GM11168 (cell line): Measurements from ENCODE around the gene KDM4B.

Experiments
- in situ Hi-C: fragments of 300-500 bp; cut with MboI; formaldehyde crosslinking; loops from one replicate; pipeline ENCODE4 v1.12.0; 2022; ENCODE audit warnings: low sequenced_read_pairs; ENCODE audit not compliant: unreplicated experiment

KDM4B gene

DNA sequence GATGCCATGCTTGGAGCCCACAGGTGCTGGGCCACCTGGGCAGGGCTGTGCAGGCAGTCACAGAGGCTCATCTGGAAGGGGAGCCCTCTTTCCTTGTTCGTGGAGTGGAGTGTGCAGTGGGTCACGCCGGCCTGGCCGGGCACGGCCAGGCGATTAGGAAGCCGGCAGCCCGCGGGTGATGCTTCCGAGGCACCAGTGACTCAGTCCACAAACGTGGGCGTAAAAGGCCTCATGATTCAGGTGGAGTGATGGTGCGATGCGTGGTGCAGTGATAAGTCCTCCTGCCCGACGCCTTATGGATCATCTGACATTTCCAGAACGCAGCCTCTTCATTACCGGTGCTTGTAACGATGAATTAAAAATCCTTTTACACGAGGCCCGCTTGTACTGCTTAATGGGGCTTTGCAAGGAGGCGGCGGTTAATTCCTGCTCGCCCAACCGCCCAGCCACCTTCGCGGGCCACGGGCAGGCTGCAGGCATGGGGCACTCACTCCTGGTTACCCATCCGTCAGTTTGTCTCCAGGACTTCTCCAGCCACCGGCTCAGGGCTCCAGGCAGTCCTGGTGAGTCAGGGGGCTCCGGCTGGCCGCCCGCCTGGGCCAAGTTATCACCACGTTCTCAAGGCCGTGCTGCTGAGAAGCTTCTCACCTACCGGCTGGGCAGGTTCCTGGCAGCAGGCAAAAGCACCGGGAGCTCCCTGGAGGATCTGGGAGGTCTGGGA, 172.4 kb downstream of the KDM4B start:
- in situ Hi-C loops, result no loop called here

DNA sequence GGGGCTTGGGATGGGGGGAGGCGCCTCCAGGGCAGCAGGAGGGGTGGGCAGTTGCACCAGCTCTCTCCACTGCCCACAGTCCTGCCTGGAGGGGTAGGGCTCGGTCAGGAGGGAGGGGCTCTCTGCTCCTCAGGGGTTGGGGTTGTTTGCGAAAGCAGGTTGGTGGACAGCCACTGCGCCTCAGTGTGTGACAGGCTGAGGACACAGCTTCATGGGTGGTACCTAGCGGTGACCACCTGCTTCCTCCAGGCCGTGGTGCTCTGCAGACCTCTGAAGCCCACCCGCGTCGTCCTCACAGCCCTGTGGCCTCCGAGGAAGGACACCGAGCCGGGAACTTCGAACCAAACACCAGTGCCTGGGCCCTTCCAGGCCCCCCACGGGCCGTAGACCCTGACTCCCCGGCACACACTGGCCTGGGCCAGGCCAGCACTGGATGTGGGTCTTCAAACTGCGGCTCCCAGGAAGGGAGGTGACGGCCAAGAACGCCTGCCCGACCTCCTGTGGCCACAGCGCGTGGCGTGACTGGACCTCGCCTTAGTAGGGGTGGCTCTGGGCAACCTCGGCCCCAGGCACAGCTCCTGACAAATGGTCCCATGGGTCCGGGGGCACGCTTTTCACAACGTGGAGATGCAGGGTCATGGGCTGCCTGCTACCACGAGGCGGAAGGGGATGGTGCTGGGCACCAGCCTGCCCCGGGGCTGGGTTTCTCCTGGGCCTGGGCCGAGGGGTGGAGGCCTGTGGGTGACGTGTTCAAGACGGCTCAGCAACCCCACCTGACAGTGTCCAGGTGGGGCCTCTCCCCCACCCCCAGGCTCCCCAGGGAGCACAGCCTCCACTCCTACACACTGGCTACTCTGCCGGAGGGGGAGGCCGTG, 173.2 kb downstream of the KDM4B start:
- in situ Hi-C loops, result no loop called here

DNA sequence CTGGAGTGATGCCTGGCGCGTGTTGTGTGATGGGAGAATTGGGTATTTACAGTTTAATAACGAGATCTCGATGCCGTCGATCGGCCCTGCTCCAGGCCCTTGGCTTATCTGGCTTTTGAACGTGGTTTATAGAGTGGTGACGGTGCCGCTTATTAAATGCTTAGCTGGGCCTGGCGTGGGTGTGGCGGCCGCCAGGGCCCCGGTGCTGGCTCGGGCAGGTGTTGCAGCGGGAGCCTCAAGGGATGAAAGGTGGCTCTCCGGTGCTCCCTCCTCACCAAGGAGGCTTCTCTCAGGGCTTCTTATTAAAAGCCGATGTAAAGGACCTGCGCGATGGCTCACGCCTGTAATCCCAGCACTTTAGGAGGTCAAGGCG, 173.8 kb downstream of the KDM4B start:
- in situ Hi-C loops, result no loop called here

DNA sequence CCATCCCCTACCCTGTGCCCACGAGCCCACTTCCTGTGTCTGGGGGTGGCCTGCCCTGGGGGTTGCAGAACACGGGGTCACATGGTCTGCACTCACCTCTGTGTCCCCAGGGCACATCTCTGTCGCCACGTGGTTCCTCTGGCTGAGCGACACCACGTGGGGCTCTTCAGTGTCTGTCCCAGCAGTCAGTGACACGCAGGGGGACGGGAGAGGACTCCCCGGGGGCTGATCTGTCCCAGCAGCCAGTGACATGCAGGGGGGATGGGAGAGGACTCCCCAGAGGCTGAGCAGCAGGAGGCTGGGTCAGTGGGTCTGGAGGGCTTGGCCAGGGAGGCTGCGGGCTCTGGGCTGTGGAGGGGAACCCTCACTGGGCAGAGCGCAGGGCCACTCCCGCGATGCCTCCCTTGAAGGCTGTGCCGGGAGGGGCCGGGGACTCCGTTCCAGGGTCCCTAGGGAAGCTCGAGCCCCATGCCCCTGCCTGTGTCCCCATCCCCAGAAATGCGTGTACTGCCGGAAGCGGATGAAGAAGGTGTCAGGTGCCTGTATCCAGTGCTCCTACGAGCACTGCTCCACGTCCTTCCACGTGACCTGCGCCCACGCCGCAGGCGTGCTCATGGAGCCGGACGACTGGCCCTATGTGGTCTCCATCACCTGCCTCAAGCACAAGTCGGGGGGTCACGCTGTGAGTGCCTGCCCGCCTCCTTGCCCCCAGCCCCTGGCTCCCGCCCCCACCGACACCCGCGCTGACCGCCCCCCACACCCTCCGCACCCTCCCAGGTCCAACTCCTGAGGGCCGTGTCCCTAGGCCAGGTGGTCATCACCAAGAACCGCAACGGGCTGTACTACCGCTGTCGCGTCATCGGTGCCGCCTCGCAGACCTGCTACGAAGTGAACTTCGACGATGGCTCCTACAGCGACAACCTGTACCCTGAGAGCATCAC, 174.8 kb downstream of the KDM4B start:
- in situ Hi-C loops, result no loop called here

DNA sequence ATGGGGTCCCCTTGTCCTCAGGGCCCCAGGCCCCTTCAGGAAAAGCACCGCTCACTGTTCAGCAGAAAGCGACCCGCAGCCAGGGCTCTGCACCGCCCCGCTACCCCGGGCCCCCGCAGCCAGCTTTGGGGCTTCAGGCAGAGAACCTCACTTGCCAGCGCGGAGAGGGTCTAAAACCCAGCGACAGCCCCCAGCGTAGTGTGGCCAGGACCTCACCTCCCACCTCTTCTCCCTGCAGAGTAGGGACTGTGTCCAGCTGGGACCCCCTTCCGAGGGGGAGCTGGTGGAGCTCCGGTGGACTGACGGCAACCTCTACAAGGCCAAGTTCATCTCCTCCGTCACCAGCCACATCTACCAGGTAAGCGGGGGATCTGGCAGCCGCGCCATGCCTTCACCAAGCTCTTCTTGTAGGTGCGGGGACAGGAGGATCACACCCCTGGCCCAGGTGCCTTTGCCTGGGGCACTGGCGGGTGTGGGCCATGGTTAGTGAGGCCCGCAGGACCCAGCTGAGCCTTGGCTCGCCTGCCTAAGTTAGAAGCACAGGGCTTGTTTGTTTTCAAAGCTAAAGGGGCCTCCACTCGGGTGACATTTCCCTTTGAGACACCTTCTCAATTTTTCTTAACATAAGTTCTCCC, 175.7 kb downstream of the KDM4B start:
- in situ Hi-C loops, result no loop called here

DNA sequence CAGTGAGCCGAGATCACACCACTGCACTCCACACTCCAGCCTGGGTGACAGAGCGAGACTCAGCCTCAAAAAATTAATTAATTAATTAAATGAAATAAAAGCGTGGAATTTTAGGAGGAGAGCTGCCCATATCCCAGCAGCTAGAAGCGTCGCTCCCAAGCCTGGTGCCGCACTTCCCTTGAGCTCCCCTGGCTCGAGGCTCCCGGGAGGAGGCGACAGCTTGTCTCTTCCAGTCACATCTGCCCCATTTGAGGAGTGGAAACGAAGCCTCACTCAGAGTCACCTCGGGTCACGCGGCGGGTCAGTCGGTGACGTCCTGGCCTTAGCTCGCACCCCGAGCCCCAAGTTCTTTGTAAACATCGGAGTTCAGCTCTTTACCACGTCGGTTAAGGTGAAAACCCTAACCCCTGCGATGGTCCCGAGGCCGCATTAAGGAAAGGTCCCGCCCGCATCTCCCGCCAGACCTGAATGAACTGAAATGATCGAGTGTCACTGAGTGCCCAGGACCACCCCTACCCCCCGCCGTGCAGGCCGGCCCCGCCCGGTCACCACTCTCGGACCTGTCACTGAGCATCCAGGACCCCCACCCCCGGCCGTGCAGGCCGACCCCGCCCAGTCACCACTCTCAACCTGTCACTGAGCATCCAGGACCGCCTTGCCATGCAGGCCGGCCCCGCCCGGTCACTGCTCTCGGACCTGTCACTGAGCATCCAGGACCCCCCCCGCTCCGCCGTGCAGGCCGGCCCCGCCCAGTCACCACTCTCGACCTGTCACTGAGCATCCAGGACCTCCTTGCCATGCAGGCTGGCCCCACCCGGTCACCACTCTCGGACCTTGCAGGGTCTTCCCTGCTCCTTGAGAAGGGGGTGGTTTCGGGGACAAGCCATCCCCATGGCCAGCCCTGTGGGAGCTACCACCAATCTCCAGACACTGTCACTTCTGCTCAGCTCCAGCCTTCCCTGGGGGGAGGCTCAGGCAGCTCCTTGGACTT, 176.9 kb downstream of the KDM4B start:
- in situ Hi-C loops, result no loop called here

DNA sequence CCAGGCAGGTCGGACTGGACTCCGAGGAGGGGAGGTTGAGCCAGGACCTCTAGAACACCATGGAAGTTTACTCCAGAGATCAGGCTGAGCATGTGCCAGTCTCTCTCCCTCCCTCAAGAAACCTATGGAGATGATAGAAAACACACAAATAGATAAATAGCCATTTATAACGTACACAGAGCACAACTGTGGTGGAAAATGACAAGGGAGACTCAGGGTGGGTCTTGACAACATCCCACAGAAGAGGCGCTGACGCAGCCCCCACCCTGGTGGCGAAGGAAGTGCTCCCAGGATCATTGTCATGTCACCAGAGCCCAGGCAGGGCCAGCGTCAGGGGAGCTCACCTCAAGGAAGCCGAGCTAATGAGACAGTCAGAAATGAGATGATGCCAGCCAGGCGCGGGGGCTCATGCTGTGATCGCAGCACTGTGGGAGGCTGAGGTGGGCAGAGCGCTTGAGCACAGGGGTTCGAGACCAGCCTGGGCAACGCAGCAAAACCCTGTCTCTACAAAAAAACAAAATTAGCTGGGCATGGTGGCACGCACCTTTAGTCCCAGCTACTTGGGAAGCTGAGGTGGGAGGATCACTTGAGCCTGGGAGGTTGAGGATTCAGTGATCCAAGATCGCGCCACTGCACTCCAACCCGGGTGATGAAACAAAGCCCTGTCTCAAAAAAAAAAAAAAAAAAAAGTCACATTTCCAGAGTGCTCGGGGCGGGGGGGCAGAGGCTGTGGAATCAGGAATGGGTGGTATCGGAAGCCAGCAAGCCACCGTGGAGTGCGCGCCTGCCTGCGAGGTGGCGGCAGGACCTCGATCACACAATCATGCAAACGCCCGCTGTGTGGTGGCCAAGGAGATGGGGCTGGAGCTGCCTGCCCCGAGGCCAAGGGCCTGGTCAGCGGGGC, 178.4 kb downstream of the KDM4B start:
- in situ Hi-C loops, result no loop called here

DNA sequence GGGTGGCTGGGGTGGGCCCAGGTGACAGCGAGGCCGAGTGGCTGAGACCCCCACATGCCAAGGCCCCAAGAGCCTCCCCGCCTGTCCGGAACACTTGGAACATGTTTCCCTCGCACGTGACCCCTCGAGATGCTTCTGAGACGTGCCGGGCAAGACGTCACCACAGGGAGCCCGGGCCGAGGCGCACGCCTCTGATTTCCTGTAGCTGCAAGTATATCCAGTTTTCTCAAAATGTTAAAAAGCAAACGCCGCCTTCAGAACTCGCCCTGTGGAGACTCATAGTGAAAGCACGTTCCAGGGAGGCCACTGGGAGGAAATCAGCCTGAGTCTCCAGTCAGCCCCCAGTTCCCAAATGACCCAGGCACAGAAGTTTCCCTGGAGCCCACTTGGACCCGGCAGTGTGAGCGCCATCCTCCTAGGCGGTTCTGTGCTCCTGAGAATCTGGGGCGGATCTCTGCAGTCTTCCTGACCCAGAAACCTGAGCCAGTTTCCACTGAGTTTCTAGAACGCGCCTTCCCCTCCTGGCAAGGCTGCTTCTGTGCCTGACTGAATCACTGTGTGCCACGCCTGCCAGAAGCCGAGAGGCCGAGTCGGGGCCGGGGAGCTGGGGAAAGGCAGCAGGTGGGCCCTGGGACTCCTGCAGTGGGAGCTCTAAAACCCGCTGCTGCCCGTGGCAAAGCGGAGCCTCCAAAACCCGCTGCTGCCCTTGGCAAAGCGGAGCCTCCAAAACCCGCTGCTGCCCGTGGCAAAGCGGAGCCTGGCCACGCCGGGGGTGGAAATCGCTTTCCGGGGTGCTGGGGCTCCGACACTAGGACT, 179.3 kb downstream of the KDM4B start:
- in situ Hi-C loops, result no loop called here

DNA sequence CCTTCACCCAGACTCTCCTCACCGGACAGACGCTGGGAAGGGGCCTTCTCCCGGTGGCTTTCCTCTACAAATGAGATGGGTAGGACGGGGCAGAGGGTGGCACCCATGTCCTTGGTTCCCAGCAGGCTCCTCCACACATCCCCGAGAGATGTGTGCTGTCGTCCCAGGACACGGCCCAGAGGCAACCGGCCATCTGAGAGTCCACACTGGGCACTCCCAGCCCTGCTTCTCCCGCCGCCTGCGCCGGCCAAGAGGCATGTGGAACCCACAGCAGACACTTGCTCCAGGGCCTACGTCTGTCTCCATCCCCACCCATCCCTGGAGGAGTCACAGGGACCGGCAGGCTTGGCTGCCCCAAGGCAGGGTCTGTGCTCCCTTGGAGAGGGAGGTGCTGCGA, 179.9 kb downstream of the KDM4B start:
- in situ Hi-C loops, result no loop called here

DNA sequence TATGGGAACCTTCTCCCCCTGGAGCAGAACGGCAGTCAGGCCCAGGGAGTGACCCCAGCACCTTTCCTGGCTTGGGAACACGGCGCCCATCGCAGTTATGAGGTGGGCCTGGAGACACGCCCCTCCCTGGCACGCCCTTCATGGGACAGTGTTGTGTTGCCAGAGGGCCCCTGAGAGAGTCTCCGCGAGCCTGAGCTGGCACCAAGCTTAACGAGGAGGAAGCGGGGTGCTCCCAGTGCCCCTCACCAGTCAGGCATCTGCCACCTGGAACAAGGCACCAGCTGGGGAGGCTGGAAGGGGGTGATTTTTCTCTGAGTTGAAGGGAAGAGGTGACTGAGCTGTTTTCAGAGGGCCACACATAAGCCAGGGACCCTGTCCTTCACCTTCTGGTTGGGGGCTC, 180.6 kb downstream of the KDM4B start:
- in situ Hi-C loops, result no loop called here

DNA sequence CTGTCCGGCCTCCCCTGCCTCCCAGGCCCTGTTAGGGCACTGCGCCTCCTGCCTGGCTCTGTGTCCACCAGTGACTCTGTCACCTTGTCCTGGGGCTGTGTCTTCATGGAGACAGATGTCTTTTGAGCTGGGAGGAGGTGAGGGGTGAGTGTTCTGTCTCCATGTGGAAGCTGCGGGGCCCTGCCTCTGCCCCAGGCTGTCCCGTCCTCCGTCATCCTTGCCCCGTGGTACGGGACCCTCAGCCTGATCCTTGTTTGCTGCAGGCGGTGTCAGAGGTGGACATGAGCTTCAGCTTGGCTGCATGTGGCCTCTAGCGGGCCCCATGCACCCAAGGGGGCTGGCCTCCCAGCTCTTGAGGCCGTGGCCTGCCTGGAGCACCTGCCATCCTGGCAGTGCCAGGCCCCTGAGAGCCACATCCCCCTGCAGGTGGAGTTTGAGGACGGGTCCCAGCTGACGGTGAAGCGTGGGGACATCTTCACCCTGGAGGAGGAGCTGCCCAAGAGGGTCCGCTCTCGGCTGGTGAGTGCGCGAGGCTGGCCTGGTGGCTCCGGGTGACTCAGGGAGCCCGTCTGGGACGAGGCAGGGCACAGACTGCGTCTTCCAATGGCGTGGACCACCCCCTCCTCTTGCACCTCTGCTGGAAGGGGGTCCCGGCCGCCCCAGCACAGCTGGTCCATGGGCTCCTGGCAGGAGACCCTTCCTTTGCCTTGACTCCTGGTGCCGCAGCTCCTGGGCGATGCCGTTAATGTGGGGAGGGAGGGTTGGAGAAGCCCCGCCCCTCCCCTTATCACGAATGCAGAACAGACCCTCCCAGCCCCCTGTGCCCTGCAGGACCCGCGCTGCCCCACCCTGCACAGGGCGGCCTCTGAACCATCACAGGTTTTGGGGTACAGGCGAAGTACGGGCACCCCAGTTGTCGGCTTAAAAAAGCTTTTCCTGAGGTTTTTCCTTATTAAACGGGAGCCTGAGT, 181.3 kb downstream of the KDM4B start:
- in situ Hi-C loops, result no loop called here

DNA sequence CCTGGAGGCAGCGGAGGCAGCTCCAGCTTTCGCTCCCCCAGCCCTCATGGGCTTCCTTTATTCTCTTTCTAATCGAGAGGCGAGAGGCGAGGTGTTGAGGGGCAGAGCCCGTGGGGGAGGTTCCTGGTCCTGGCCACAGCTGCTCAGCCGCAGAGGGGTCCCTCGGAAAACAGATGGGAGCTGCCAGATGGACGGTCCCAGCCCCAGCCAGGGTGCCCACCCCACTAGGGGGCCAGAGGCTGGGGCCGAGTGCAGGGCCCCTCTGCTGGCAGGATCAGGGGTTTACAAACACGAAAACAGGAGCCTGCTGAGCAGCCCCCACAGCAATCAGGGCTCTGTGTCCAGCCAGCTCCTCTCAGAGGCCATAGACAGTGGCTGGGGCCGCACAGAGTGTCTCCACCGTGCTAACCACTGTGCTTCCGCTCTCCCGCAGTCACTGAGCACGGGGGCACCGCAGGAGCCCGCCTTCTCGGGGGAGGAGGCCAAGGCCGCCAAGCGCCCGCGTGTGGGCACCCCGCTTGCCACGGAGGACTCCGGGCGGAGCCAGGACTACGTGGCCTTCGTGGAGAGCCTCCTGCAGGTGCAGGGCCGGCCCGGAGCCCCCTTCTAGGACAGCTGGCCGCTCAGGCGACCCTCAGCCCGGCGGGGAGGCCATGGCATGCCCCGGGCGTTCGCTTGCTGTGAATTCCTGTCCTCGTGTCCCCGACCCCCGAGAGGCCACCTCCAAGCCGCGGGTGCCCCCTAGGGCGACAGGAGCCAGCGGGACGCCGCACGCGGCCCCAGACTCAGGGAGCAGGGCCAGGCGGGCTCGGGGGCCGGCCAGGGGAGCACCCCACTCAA, 182.2 kb downstream of the KDM4B start:
- in situ Hi-C loops, result no loop called here

DNA sequence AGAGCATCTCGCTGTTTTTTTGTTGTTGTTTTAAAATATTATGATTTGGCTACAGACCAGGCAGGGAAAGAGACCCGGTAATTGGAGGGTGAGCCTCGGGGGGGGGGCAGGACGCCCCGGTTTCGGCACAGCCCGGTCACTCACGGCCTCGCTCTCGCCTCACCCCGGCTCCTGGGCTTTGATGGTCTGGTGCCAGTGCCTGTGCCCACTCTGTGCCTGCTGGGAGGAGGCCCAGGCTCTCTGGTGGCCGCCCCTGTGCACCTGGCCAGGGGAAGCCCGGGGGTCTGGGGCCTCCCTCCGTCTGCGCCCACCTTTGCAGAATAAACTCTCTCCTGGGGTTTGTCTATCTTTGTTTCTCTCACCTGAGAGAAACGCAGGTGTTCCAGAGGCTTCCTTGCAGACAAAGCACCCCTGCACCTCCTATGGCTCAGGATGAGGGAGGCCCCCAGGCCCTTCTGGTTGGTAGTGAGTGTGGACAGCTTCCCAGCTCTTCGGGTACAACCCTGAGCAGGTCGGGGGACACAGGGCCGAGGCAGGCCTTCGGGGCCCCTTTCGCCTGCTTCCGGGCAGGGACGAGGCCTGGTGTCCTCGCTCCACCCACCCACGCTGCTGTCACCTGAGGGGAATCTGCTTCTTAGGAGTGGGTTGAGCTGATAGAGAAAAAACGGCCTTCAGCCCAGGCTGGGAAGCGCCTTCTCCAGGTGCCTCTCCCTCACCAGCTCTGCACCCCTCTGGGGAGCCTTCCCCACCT, 183.3 kb downstream of the KDM4B start:
- in situ Hi-C loops, result no loop called here

DNA sequence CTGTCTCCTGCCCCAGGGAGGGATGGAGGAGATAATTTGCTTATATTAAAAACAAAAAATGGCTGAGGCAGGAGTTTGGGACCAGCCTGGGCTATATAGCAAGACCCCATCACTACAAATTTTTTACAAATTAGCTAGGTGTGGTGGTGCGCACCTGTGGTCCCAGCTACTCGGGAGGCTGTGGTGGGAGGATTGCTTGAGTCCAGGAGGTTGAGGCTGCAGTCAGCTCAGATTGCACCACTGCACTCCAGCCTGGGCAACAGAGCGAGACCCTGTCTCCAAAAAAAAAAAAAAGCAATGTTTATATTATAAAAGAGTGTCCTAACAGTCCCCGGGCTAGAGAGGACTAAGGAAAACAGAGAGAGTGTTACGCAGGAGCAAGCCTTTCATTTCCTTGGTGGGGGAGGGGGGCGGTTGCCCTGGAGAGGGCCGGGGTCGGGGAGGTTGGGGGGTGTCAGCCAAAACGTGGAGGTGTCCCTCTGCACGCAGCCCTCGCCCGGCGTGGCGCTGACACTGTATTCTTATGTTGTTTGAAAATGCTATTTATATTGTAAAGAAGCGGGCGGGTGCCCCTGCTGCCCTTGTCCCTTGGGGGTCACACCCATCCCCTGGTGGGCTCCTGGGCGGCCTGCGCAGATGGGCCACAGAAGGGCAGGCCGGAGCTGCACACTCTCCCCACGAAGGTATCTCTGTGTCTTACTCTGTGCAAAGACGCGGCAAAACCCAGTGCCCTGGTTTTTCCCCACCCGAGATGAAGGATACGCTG, 184.0 kb downstream of the KDM4B start:
- in situ Hi-C loops, result no loop called here
